ES-I3 (cell line): ENCODE data around the gene NET1.

Experiments
- H3K36me3 ChIP-seq: 2 replicates; pipeline ENCODE4 v1.6.1; 2013; ENCODE audit warnings: mild to moderate bottlenecking, low read length, control low read depth, moderate library complexity; ENCODE audit not compliant: insufficient read depth
- H3K4me1 ChIP-seq: 2 replicates; pipeline ENCODE4 v1.6.1; 2013; ENCODE audit warnings: mild to moderate bottlenecking, control low read depth, low read length; ENCODE audit not compliant: insufficient read depth
- H3K9ac ChIP-seq: 2 replicates; pipeline ENCODE4 v1.6.1; 2013; ENCODE audit warnings: low read depth, mild to moderate bottlenecking, low read length, moderate library complexity
- H3K9me3 ChIP-seq: 2 replicates; pipeline ENCODE4 v1.6.1; 2013; ENCODE audit warnings: mild to moderate bottlenecking, low read length, moderate library complexity; ENCODE audit not compliant: control insufficient read depth, insufficient read depth

NET1 gene

DNA sequence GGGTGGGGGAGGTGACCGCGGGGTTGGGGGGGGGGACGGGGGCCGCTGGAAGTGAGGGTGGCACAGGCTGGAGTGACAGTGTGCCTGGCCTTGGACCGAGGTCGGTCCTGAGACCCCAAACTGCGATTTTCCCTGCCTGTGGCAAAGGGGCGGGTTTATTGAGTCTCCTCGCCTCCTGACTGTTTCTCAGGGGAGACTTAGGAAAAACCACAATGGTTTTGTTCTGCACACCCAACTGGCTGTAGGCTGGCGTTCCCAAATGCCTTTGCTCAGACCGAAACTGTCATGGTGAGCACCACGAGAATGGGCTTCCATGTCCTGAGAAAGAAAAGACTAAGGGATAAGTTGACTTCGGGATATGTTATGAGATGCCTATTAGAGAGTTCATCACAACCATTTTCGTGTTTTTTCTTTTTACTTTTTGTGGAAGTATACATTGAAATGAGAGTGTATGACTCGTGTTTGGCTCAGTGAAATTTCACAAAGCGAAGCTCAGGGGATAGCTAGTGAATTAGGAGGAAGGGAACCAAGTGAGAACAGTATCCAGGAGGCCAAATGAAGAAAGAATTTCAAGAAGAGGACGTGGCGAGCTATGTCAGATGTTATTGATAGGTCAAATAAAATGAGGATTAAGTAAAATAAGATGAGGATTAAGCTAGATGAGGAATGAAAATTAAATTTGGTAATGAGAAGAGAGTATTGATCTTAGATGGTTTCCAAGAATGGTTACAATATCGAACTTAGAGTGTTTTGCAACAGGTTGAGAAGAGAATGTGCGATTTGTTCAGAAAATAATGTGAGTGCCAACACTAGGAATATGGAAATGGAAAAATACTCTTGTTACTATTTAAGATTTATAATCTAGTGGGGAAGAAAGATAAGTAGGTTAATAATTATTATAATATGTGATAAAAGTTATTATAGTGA, 918 bp downstream of the NET1 start:
- H3K36me3 ChIP-seq, result no peaks in the 10 kb centered on the region
- no peaks in the 10 kb centered on the region for H3K4me1 ChIP-seq
- H3K9me3 ChIP-seq, result no peaks in the 10 kb centered on the region; the same call in 1 of the 2 replicates
- peak overlapping the region; percentile 76 for H3K9ac ChIP-seq

DNA sequence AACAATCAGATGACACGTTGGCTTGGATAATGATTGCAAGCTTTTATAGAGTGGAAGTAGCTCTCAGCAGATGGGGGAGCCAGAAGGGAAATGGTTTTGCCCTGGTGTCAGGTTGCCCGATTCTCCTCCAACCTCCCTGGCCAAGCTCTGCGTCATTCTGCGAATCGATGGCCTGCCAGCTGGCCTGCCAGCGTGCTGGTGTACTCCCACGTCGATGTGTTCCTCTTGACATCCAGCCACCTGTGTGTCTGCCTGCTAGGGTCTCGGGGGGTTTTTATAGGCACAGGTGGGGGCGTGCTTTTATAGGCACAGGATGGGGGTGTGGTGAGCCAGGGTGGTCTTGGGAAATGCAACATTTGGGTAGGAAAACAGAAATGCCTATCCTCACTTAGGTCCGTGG, 4.6 kb downstream of the NET1 start:
- Histone ChIP-seq H3K4me1 (no peaks in the 10 kb centered on the region), H3K36me3 (no peaks in the 10 kb centered on the region), H3K9me3 (0 out of 2 replicates have a peak, but pooled peaks cover 3% of the 10 kb centered on the region), H3K9ac (no peak overlapping the region)

DNA sequence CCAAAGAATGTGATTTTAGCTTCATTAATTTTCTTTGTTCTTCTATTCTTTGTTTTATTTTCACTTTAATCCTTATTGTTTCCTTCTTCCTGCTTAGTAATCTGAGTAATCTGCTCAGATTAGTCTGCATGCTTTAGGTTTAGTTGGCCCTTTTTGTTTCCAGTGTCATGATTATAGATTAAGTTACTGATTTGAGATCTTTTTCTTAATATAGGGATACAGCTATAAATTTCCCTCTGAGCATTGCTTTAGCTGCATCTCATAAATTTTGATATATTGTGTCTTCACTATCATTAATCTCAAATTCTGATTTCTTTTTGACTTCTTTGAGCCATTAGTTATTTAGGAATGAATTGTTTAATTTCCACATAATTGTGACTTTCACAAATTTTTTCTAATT, 6.2 kb downstream of the NET1 start:
- Histone ChIP-seq H3K9ac (no peak overlapping the region), H3K36me3 (no peaks in the 10 kb centered on the region), H3K9me3 (0 out of 2 replicates have a peak, but pooled peaks cover 3% of the 10 kb centered on the region), H3K4me1 (peaks cover 4% of the 10 kb centered on the region; the same call in 1 of the 2 replicates)

DNA sequence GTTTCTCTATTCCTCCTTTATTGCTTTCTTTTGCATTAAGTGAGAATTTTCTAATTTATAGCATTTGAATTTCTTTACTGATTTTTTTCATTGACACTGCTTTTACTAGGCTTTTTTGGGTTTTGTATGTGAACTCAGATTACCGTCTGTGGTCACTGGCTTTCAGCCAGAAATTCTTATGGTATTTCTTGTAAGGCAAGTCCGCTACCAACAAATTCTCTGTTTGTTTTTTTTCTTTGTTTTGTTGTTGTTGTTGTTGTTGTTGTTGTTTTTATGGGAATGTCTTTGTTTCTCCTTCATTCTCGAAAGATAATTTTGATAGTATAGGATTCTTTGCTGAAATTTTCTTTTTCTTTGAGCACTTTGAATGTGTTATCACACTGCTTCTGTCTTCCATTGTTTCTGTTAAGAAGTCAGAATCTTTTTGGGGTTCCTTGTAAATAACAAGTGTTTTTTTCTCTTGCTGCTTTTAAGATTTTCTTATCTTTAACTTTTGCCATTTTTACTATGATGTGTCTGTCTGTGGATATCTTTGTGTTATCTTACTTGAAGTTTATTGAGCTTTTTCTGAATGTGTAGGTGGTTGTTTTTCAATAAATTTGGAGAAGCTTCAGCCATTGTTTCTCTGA, 7.2 kb downstream of the NET1 start:
- Histone ChIP-seq H3K9ac (no peak overlapping the region), H3K4me1 (peaks cover 10% of the 10 kb centered on the region), H3K9me3 (0 out of 2 replicates have a peak, but pooled peaks cover 3% of the 10 kb centered on the region), H3K36me3 (no peaks in the 10 kb centered on the region)

DNA sequence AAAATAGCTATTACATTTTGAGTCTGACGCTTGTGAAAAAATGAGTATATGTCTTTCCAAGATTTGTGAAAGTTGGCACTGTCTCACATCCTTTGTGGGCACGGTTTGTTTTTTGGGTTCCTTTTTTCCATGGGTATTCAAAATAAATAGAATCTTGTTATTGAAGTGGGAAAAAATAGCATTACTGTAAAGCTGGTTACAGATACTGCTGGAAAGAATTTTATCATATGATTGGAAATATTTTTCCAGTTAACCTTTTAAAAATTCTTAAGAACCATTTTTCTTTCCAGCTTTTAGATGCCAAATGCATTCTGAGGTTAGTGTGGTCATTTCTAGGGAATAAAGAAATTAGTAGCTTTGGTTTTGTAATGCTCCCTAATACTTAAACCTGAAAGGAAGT, 11.4 kb downstream of the NET1 start:
- Histone ChIP-seq H3K9me3 (0 out of 2 replicates have a peak, but pooled peaks cover 3% of the 10 kb centered on the region), H3K9ac (no peak overlapping the region), H3K36me3 (no peaks in the 10 kb centered on the region; the same call in 1 of the 2 replicates), H3K4me1 (peaks cover 10% of the 10 kb centered on the region)

GRCh38 chr10:5424751-5425150, 12.4 kb downstream of the NET1 start:
- Histone ChIP-seq H3K36me3 (peaks cover 4% of the 10 kb centered on the region; the same call in 1 of the 2 replicates), H3K9me3 (no peaks in the 10 kb centered on the region), H3K9ac (no peak overlapping the region), H3K4me1 (peaks cover 10% of the 10 kb centered on the region)

- Histone ChIP-seq H3K36me3 (peaks cover 4% of the 10 kb centered on the region; the same call in 1 of the 2 replicates), H3K4me1 (peaks cover 6% of the 10 kb centered on the region; the same call in 1 of the 2 replicates), H3K9ac (no peak overlapping the region), H3K9me3 (no peaks in the 10 kb centered on the region)
Observed at GRCh38 chr10:5428133-5428532, 15.8 kb downstream of the NET1 start.

DNA sequence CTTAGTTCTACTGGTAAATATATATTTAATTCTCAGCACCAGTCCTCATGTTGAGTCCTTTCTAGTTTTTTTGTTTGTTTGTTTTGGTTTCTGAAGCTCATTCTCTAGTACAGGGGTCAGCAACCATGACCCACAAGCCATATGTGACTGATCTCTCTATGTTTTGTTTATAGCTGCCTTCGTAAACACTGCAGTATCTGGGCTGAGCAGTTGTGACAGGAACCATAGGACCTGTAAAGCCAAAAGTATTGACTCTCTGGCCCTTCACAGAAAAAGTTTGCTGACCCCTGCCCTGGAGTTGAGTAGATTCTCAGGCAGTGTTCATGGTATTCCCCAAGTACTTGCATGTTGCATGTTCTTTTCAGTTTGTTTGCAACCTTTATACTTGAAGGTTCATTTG, 20.8 kb downstream of the NET1 start:
- no peaks in the 10 kb centered on the region; the same call in 1 of the 2 replicates for H3K4me1 ChIP-seq
- H3K9me3 ChIP-seq, result no peaks in the 10 kb centered on the region
- H3K36me3 ChIP-seq, result peaks cover 4% of the 10 kb centered on the region; the same call in 1 of the 2 replicates
- H3K9ac ChIP-seq, result no peak overlapping the region

DNA sequence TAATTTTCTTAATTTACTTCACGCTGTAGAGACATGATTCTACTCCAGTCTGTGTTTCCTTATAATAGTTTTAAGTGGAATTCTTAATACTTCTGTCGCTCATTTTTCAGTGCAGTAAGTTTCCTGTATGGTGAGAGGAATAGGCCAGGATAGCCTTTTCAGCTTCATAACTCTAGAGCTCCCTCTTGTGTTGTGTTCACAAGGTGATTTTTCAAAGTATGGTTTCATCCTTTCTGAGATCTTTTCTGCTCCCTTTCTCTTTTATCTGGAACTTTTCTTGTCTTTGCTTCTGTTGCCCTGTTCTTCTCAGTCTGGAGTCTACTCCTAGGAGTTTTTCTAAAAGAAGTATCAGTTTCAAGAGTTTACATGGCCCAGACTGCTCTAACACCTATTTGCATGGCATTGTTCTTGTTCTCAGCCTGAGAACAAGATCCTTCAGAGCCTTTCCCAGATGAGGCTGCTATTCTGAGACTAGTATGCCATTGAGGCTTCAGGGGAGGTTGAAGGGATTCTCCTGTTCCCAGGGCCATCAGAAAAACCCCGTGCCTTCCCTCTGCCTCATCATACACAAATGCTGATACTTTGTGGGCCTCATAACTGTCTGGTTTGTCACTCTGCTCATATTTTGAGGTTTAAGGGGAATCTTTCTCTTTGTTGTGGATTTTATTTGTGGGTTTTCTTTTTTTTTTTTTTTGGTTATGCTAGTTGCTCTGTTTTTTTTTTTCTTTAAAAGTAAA, 21.8 kb downstream of the NET1 start:
- H3K4me1 ChIP-seq, result no peaks in the 10 kb centered on the region; the same call in 1 of the 2 replicates
- H3K36me3 ChIP-seq, result peaks cover 4% of the 10 kb centered on the region; the same call in 1 of the 2 replicates
- H3K9ac ChIP-seq, result no peak overlapping the region
- no peaks in the 10 kb centered on the region for H3K9me3 ChIP-seq

- Histone ChIP-seq H3K4me1 (no peaks in the 10 kb centered on the region; the same call in 1 of the 2 replicates), H3K9ac (no peak overlapping the region), H3K36me3 (no peaks in the 10 kb centered on the region; the same call in 1 of the 2 replicates), H3K9me3 (no peaks in the 10 kb centered on the region)
Observed at GRCh38 chr10:5435328-5435727, 23.0 kb downstream of the NET1 start.

GRCh38 chr10:5440206-5440605, 27.8 kb downstream of the NET1 start:
- Histone ChIP-seq H3K36me3 (no peaks in the 10 kb centered on the region; the same call in 1 of the 2 replicates), H3K4me1 (no peaks in the 10 kb centered on the region), H3K9me3 (no peaks in the 10 kb centered on the region), H3K9ac (no peak overlapping the region)

- Histone ChIP-seq H3K9me3 (no peaks in the 10 kb centered on the region), H3K9ac (no peak overlapping the region), H3K36me3 (no peaks in the 10 kb centered on the region; the same call in 1 of the 2 replicates), H3K4me1 (0 out of 2 replicates have a peak, but pooled peaks cover 2% of the 10 kb centered on the region)
Observed at GRCh38 chr10:5441106-5441505, 28.7 kb downstream of the NET1 start.

- Histone ChIP-seq H3K9me3 (no peaks in the 10 kb centered on the region), H3K36me3 (no peaks in the 10 kb centered on the region; the same call in 1 of the 2 replicates), H3K9ac (no peak overlapping the region), H3K4me1 (0 out of 2 replicates have a peak, but pooled peaks cover 3% of the 10 kb centered on the region)
Observed at GRCh38 chr10:5442065-5442989, 30.0 kb downstream of the NET1 start.
